NCI-H128 (cell line): Measurements from ENCODE around the gene TTC12.

Experiments used
- DNase-seq: peaks from one replicate; lab custom pipeline; 2025; ENCODE audit not compliant: unreplicated experiment; lab: John Stamatoyannopoulos, UW

TTC12 gene

DNA sequence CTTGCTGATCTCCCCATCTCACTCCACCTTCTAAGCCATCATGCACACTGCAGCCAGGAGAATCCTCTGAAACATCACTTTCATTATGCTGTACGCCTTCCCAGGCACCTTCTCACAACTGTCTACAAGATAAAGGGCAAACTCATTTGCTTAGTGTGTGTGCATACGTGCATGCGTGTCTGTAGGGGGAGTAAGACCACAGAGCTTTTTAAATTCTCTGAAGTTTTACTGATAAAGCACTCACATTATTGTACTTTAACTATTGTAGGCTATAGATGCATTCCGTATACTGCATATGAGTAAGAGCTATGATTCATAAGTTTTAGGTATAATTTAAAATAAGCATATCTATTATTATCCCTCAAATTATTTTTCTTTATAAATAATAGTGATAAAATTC is 57.9 kb downstream of the TTC12 start:
- no peak for DNase-seq

DNA sequence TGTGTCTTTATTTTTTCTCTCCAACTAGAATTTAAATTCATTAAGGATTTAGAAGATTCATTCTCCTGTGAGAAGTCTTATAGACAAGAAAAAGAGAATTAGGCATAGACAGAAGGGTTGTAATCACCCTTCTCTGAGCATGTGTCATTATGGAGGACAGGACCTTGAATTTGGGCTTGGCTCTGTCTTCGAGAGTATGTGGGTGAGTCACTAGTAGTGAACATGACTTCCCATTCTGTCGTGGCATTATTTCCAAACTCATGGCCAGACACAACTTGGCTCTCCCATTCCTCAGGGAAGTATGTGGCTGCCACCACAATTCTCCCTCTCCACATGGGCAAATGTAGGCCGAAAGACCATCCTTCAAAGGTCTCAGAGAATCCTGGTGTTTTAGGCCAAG is 58.9 kb downstream of the TTC12 start:
- no peak for DNase-seq

DNA sequence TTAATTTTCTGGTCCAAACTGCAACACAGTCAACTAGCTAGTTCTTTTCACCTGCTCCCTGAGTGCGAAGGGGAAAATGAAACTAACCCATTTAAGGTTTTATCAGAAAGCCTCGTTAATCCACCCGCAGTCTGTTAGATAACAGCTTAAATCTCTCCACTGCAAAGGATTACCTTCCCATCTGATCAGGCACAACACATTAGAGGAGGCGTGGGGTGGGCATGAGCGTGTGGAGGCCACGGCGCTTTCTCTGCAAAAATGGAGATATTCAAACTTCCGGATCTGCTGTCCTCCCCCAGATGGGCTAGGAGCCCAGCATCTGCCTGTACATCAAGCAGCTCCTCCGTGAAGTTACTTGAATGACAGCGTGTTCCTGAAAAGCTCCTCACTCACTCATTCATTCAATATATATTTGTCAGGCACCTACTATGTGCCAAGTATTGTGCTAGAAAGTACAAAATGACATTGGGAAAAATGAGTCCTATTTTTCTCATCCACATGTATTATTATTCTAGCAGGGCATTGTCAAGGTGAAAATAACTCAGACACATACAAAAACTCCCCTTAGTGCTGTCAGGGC is 59.7 kb downstream of the TTC12 start:
- no peak for DNase-seq

DNA sequence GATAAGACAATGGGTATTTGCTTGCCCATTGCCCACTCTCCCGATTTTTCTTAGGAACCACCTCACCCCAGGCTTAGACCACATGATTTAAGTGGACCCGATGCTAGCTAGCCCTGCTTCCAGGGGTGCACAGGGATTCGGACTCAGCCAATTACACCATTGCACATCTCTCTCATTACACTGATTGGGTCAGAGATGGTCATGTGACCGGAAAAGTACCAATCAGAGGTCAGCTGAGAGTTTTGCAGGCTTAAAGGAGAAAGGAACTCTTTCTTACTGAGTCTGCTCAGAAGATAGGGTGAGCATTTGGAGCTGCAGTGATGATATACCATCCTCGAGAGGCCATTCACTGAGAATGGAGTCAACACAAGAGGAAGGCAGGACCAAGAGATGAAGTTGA is 61.0 kb downstream of the TTC12 start:
- no peak for DNase-seq

DNA sequence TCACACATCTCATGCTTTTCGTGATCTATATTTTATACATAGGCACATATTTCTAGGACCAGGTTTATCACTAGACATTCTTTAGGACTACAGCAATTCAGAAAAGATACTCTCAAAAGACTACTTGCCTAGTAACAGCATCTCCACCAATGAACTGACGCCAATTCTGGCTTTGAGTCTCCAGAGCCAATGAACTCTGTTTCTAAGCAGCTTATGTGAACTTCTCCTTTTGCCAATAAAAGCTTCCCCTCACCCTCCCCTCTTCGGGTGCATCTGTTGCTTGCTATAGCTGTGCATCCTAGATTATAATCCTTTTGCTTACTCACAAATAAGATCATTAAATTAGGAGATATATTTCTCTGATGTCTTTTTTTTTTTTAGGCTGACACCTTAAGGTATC is 61.8 kb downstream of the TTC12 start:
- no peak for DNase-seq

DNA sequence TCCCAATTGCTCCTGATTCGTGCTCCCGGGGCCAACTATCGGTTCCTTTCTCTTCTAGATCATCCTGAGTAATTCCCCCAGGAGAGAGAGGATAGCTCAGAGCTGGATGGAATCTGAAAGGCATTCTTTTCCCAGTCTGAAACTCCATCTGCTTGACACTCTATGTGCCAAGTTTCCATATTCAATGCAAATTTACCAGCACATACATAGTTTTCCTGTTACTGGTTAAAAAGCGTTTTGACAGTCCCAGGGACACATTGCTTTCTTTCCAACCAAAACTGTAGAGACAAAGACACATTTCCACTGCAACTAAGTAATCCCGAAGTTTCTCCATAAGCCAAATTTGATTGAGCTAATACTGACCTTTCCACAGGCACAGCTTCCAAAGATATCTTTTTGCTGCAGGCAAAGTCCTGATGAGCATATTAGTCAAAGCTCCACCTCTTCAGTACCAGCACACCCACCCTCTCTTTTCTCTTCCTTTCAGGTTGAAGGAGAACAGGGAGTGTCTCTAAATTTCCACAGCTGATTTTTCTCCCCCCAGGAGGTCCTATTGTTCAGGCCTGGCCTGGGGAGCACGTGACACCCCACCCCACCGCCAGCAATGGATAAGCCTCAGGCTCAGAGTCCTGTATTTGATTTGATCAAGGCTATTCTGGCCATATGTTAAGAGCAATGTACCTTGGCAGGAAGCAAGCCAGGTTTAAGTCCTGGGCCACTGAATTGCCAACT is 63.5 kb downstream of the TTC12 start:
- DNase-seq = no peak

DNA sequence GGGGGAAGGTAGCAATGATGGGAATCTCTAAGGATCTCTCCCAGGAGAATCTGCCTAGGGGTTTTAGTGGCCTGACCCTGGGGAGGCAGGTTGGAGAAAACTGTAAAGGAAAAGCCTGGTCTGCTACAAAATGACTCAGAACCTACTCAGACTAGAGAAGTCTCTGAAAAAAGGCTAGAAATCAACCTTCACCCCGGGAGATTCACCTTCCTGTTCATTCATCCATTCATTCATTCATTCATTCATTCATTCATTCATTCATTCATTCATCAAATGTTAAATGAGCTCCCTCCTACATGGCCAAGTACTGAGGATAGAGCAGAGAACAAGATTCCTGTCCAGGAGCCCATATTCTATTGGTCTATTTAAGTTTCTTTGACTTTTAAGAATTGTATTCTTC is 64.3 kb downstream of the TTC12 start:
- no peak for DNase-seq

DNA sequence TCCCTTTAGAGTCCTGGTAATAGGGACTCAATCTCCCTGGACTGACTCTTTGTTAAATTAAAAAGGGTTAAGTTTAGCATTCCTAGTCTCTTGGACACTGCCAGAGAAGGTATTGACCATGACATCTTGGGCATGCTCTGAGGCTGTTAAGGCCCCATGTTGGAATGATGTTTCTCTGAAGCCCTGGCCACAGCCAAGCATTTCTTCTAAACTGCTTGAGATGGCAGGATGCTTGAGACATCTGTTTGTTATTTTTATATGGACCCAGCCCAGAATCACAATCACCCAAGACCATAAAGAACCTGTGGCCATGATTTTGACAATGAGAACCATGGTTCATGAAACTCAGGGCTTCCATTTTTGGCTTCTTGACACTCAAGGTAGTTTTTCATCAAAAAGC is 67.7 kb downstream of the TTC12 start:
- no peak for DNase-seq

DNA sequence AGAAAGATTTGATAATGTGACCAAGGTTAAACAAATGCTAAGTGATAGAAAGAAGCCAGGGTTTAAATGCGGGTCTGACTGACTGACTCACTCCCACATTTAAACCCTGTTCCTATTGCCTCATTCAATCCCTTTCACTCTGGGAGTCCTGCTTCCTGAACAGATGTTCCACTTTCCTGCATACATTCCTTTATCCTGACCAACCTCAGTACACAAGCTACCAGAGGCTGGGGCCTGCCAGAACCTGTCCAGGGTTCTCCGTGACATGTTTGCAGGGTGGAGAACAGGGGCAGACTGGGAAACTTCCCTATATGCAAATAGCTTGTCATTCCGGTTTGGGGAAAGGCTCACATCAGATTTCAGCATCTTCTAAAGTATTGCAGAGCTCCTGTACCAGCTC is 70.2 kb downstream of the TTC12 start:
- DNase-seq = no peak

DNA sequence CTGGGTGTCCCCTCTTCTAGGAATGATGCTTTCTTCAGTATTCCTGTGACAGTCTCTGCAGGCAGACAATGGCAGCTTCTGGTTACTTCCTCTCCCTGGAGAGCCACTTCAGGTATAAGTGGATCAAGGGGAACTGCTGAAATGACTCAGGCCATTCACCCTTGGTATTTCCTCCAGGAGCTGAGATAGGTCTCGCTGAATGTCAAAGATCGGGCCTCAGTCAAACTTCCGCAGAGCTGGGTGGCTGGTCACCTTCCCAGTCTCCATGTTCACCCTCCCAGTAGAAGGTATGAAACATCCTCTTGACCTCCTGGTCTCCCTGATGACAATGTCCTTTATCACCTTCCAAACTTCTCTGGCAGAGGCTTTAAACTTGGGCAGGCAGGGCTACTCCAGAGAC is 71.4 kb downstream of the TTC12 start:
- no peak for DNase-seq

DNA sequence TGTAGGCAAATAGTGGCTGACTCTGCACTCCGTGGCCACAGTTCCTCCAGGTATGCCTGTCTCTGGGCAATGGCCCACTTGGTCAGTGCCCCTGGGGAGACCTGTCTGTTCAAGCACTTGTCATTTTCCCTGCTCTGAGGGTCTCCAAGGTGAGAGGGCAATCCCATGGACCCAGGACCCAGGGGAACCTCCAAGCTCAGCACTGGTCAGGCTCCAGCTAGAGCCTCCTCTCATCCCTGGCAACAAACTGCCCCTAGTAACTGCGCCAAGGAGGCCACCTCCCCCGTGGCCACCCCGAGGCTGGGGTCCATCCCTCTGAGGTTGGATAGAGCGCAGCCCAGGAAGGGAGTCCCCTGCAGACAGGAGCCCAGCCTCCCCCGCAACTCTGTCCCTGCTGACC is 72.5 kb downstream of the TTC12 start:
- DNase-seq = no peak

DNA sequence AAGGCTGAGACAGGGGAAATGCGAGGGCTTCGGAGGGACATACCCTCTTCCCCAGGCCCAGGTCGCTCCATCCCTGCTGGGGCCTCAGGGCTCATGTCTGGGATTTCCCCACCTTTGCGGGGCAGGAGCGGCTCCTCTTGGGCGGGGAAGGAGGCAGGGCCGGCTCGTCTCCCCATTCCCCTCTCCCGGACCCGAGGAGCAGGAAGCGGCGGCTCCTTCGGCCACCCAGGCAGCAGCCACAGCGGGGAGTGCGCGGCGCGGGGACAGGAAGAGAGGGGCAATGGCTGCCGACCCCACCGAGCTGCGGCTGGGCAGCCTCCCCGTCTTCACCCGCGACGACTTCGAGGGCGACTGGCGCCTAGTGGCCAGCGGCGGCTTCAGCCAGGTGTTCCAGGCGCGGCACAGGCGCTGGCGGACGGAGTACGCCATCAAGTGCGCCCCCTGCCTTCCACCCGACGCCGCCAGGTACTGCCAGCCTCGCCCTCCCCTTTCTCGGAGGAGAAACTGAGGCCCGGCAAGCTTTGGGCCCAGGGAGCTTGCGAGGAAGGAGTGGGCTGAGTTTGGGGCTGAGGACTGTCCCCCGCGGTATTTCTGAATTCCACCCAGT is 73.3 kb downstream of the TTC12 start, which contains the start of gene ANKK1:
ANKK1 (plus strand) TSS at position 175 of the 607 bp plus-strand sequence; CDS start at position 281, 106 bp downstream.
- DNase-seq = no peak

DNA sequence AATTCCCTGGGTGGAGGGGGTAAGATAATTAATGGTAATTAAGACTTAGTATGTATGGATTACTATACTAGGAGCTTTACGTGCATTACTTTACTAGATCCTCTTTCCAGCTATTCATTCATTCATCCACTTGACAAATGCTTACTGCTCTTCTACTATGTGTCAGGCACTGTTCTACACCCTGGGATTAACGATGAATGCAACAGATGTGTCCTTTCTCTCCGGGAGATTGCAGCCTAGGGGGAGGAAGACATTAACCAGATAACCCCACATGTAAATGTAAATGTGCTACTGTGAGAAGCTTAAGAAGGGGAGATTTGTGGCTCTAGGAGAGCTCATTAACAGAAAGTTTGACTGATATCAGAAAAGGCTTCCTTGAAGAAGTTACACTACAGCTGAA is 74.9 kb downstream of the TTC12 start:
- no peak for DNase-seq

DNA sequence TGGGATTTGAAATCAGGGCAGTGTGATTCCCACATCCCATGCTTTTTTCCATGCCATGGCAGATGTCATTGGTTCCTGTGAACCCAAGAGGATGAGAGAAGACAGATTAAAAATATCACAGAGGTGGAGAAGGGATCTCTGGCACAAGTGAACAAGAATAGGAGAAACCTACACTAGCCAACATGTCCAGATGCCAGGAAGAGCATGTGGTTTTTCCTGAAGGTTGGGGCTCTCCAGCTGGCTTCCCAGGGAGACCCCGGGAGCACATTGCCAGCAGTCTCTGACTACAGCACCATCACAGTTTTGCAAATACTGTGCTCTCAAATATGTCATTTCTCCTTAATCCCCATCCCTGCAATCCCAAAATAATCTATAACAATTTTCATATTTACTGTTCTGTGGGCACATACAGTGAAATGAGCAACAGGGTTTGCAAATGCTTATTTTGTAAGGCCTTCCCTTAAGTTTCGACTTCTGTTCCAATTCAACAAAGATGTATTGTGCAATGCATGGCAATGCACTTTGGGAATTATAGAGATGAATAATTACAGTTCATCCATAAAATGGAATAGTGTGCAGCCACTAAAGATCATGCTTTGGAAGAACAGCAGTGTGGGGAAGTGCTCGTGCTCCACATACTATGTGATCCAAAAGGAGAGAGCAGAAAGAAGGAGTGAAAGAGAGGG is 78.0 kb downstream of the TTC12 start:
- DNase-seq = no peak

DNA sequence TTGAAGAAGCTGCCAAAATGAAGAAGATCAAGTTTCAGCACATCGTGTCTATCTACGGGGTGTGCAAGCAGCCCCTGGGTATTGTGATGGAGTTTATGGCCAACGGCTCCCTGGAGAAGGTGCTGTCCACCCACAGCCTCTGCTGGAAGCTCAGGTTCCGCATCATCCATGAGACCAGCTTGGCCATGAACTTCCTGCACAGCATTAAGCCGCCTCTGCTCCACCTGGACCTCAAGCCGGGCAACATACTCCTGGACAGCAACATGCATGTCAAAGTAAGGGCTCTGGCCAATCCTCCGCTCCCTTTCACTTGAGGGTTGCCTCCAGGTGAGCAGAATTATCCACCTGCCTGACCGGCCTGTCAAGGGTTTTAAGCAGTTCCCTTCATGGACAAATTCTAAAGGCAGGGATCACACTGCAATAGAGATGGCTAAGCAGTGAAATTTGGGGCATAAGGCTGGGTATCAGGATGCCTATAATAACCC is 79.2 kb downstream of the TTC12 start:
- no peak for DNase-seq

DNA sequence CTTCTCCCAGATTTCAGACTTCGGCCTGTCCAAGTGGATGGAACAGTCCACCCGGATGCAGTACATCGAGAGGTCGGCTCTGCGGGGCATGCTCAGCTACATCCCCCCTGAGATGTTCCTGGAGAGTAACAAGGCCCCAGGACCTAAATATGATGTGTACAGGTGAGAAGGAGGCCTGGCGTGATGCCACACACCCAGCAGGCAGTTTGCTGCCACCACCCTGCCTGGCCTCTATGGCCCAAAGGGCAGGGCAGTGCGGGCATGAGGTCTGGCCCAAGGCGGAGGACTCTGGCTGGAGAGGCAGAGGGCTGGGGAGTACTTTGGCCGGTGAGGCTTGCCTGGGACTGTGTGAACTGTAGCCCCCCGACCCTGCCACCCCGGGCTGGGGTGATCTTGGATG is 80.5 kb downstream of the TTC12 start:
- no peak for DNase-seq

DNA sequence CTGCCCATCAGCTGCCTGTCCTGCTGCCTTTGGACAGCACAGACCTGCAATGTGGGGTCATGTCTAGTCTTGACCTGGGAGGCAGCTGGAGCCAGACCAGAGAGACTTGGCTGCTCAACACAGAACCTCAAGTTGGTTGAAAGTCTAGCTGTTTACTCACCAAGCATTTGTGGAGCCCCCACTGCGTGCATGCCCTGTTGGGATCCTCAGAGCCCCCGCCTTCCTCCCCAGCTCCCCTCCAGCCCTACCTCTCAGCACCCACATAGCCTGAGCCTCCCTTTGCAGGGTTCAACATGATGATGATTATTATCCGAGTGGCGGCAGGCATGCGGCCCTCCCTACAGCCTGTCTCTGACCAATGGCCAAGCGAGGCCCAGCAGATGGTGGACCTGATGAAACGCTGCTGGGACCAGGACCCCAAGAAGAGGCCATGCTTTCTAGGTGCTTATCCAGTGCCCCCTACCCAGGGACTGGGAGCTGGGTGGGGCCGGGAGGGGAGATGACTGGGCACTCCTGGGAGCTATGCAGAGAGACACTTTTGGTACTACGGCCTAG is 81.5 kb downstream of the TTC12 start:
- DNase-seq = no peak

DNA sequence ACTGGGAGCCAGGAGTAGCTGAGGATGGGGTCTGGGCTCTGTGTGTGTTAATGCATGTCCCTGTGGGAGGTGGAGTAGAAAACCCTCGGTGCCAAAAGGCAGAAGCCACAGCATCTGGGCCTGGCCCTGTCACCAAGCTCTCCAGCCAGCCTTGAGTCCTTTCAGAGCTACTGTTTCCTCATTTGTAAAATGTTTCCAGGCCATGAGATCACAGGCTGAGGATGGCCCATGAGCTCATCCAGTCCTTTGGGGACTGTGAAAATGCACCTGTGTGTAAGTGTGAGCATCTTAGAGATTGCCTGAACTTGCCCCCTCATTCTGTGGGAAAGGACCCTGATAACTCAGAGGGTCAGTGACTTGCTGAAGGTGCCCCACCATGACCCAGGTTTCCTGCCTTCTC is 82.3 kb downstream of the TTC12 start:
- DNase-seq = no peak

DNA sequence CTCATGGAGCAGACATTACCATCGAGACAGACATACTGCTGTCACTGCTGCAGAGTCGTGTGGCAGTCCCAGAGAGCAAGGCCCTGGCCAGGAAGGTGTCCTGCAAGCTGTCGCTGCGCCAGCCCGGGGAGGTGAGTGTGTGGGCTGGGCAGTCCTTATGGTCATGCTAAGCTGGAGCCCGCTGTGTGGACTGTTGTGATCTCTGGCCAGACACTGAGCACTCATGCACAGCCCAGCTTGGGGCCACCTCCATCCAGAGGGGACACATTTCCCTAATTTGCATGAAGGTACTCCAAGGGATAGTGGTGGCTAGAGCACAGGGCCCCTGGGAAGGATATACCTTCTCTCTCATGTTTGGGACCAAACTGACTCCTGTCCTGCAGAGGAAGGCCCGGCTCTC is 82.8 kb downstream of the TTC12 start:
- no peak for DNase-seq

DNA sequence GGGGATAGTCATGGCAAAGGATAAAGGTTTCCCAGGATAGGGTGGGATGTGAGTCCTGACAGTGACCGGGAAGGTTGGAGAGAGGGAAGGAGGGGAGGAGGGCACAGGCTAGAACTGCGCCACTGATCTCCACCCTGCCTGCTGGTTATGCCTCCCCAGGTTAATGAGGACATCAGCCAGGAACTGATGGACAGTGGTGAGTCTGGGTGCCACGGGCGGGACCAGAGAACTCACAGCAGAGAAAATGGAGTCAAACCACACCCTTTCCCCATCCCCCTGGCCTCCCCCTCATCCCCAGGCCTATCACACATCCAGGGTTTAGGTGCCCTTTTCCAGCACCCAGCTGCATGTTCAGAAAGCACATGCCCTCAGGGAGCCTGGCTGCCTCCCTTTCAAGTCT is 83.4 kb downstream of the TTC12 start:
- no peak for DNase-seq

DNA sequence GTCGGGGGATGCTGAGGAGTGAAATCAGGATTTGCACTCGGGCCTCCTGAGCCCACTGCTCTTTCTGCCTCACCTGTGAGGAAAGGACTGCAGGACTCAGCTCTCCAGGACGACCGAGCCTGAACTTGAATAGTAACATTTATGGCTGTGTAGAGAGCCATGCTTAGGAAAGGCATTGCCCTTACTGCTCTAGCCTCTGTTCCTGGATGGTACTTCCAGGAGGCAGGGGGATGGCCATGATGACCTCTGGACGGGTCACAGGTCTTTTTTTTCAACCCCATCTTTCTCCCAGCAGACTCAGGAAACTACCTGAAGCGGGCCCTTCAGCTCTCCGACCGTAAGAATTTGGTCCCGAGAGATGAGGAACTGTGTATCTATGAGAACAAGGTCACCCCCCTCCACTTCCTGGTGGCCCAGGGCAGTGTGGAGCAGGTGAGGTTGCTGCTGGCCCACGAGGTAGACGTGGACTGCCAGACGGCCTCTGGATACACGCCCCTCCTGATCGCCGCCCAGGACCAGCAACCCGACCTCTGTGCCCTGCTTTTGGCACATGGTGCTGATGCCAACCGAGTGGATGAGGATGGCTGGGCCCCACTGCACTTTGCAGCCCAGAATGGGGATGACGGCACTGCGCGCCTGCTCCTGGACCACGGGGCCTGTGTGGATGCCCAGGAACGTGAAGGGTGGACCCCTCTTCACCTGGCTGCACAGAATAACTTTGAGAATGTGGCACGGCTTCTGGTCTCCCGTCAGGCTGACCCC is 84.5 kb downstream of the TTC12 start:
- DNase-seq = no peak
